ENCODE results near the gene EHBP1.

Gene EHBP1

GRCh38 chr2:63093502-63093901, 388.0 kb downstream of the EHBP1 start:
- no peak for DNase-seq
